ENCODE results near the gene C1orf174. TPM values are rescaled to one million over a fixed set of nuclear protein-coding genes. Genes with fewer than 3 reads are reported as not detected.

The C1orf174 gene
- total RNA-seq, 1 experiment from 2014 or later, result 21.1 TPM

DNA sequence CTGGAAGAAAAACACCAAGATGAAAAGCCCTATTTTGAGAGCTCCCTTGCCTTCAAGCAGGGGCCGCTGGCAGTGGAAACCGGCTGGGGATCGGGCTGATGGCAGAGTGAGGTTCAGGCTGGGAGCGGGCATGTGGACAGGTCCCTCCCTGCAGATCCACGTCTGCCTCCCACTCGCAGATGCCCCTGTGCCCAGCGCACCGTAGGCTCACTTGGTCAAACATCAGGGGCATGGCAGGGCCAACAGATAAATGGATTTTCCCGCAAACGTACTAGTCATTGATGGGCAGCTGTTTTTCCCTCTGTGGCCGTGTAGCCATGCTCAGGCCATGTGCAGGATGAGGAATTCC, 6.6 kb upstream of the C1orf174 start:
- H3K4me3 Mint-ChIP-seq, result no peak overlapping the region; a peak in 1 of 5 replicates
- Histone ChIP-seq H4K8ac (replicated peaks; ENCODE audit: insufficient read length, low read depth, low read length) (no peak overlapping the region), H2BK120ac (ENCODE audit: low read depth, low read length, poor library complexity, severe bottlenecking) (no peak overlapping the region), H3K23me2 (ENCODE audit: insufficient read length, low read depth, low read length, poor library complexity, severe bottlenecking) (no peaks in the 10 kb centered on the region), H3K4me2 (ENCODE audit: insufficient read depth, insufficient read length, low read length) (no peak overlapping the region), H2AK5ac (ENCODE audit: insufficient read length, low read length) (no peak overlapping the region), H4K20me1 (ENCODE audit: control insufficient read depth, insufficient read depth, insufficient read length) (no peaks in the 10 kb centered on the region), H2BK20ac (ENCODE audit: low read depth, low read length, poor library complexity, severe bottlenecking) (no peak overlapping the region), H2BK15ac (ENCODE audit: low read depth, low read length) (no peak overlapping the region), H4K5ac (ENCODE audit: insufficient read length, low read depth, low read length) (no peak overlapping the region), H3T11ph (ENCODE audit: low read length) (no peak overlapping the region), H3K4me1 (ENCODE audit: insufficient read depth, low read length) (no peaks in the 10 kb centered on the region; the same call in 1 of the 2 replicates), H3K27ac (ENCODE audit: insufficient read length, low read depth, low read length) (no peak overlapping the region), H3K56ac (ENCODE audit: insufficient read length, low read depth, low read length) (no peak overlapping the region), H3K79me1 (ENCODE audit: insufficient read depth, low read depth, low read length, poor library complexity, severe bottlenecking) (no peaks in the 10 kb centered on the region), H2BK5ac (ENCODE audit: insufficient read length, low read length) (no peak overlapping the region), H3K14ac (ENCODE audit: insufficient read depth, low read length) (no peak overlapping the region), H3K23ac (ENCODE audit: insufficient read length, low read depth, low read length) (no peak overlapping the region), H4K91ac (ENCODE audit: insufficient read length, low read depth, low read length) (no peak overlapping the region), H3K9ac (ENCODE audit: extremely low read depth, insufficient read length, low read length) (no peak overlapping the region), H3K79me2 (ENCODE audit: insufficient read depth, low read length) (no peaks in the 10 kb centered on the region), H3K4ac (ENCODE audit: low read depth, low read length) (no peak overlapping the region), H2AFZ (ENCODE audit: low read length) (no peak overlapping the region), H3K27me3 (ENCODE audit: insufficient read depth, low read length) (no peaks in the 10 kb centered on the region), H3K9me3 (ENCODE audit: control insufficient read depth, low read depth, low read length) (no peaks in the 10 kb centered on the region), H3K18ac (ENCODE audit: insufficient read length, low read depth, low read length) (no peak overlapping the region), H2BK12ac (ENCODE audit: insufficient read length, low read depth, low read length) (no peak overlapping the region)
- no peaks in the 10 kb centered on the region; a peak in 1 of 7 replicates for H3K36me3 Mint-ChIP-seq (ENCODE audit: insufficient read depth in 1 of 3, low read depth in 3 of 3)
- H3K27me3 Mint-ChIP-seq (ENCODE audit: low read depth), result peaks cover 5% of the 10 kb centered on the region
- no CpG with 5 or more reads among the region's 11 CpGs for WGBS (ENCODE audit: extremely low coverage, insufficient read length, low lambda C conversion rate)
- H3K9me3 Mint-ChIP-seq, result no peaks in the 10 kb centered on the region
- no peak overlapping the region for H3K27ac Mint-ChIP-seq
- no peak for DNase-seq
- TF ChIP-seq CTCF (conservative IDR thresholded peaks at IDR 0.05), result no peak
- peaks cover 31 to 36% of the 10 kb centered on the region in 2 experiments for H3K4me1 Mint-ChIP-seq
